ELF-1 (cell line): ENCODE measurements around the gene ZPR1.
"Not testable (repeated sequence)": the region's sequence is repeated elsewhere in the genome, so short reads cannot be mapped to it uniquely, and the experiment has no call there.

Experiments
- DNase-seq: peaks from one replicate; pipeline ENCODE4 v3.0.0-alpha.2; 2016; ENCODE audit warnings: low read depth, low spot score

ZPR1 gene

DNA sequence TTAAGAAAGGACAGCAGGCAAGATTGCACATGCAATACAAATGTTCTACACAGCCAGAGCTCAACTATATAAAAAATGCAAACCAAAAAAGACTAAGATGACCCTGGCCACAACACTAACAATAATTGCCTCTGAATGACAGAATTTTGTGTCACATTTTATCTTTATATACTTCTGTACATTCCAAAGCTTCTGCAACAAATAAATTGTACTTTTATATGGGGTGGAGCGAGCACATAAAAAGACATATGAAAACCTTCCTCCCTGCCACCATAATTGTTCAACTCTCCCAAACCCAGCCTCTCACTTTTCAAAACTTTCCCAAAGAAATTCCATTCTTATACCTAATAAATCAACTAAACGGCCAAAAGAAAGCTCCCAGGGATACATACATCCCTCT lies 25.7 kb downstream of the ZPR1 start:
- DNase-seq: no peak

DNA sequence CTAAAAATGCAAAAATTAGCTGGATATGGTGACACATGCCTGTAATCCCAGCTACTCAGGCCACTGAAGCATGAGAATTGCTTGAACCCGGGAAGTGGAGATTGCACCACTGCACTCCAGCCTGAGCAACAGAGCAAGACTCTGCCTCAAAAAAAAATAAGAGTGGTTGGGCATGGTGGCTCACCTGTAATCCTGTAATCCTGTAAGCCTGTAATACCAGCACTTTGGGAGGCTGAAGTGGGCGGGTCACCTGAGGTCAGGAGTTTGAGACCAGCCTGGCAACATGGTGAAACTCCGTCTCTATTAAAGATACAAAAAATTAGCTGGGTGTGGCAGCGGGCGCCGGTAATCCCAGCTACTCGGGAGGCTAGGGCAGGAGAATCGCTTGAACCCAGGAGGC lies 31.8 kb downstream of the ZPR1 start:
- DNase-seq: not testable (repeated sequence)

DNA sequence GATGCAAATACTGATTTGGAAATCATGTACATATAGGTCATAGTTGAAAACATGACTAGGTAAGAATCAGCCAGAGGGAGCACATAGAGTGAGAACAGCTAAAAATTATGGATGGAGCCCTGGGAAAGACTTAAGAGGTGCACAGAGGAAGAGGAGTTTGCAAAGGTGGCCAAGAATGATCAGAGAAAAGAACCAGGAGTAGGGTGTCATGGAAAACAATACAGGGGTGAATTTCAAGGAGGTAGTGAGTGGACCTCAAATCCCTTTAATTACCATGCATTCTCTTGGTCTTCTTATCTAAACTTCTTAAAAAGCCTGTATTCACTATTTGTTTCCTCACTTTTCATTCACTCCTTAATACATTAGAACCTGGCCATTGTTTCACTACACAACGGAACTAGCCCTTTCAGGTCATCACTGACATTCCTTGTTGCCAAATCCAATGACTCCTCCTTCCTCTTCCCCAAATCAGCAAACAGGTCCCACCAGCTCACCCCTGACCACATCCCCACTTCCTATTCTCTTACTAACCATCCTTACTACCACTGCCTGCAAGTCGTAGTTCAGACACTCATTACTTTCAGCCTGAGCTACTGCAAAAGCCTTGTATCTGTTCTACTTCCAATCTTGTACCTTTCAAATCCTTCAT lies 37.6 kb downstream of the ZPR1 start:
- no peak for DNase-seq

DNA sequence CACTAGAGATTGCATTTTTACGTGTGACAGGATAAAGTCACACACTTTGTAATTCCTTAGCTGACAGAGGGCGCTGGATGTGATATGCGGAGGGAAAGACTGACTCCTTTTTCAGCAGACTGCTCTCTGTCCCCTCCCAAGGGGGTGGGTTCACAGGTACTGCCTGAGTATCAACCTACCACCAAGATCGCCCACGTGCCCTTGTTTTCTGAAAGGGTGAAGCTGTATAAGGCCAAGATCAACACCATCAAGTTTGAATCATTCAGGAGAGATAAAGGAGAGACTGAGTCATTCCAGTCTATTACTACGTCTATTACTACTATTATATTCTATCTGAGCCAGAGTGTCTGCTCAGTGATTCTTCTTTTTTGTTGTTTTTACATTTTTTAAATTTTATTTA lies 45.7 kb downstream of the ZPR1 start:
- no peak for DNase-seq

DNA sequence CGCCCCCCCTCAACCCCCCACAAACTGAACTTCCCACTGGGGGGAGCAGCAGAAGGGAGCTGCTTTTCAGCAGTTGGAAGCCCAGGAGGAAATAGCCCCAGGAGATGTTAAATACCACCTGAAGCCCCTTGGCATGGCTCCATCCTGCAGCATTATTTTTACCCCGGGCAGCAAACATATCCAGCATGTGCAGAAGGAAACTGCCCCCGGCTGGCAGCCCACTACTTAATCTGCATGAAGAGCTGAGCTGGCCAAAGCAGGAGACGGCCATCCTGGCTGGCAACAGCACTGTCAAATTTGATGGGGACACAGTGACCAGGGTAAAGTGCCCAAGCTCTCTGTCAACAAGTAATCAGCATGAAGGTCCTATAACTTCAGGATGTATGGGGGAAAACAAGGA lies 47.1 kb downstream of the ZPR1 start:
- no peak for DNase-seq

DNA sequence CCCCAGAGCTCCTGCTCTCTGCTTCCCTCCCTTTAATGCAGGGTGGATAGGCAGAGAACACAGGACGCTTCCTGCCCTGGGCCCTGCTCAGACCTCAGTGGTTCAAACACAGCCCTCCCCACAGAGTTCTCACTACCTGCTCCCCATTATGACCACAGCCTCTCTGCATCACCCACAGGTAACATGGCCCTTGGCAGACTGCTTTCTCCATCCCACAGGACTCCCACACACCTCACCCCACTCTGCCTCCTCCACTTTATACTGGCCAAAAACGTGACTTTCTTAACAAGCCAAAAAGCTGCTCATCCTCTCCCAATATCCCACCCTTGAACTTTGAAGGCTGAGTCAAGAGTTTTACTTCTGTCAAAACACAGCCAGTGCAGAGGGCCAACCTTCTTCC lies 48.8 kb downstream of the ZPR1 start:
- no peak for DNase-seq

DNA sequence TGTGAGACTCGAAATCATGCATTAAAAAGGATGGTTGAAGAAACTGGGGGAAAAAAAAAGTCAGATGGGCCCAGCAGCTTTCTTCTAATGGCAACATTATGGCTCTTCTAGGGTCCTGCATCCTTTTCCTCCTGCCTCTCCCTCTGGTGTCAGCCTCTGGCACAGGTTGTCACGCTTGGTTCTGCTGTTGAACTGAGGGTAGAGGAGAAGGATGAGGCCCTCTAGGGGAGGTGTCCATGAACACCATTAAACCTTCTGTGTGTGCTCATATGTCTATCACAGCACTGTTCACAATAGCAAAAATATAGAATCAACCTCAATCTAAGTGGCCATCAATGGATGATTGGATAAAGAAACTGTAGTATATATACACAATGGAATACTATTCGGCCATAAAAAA lies 51.1 kb downstream of the ZPR1 start:
- DNase-seq: peak; percentile 25

DNA sequence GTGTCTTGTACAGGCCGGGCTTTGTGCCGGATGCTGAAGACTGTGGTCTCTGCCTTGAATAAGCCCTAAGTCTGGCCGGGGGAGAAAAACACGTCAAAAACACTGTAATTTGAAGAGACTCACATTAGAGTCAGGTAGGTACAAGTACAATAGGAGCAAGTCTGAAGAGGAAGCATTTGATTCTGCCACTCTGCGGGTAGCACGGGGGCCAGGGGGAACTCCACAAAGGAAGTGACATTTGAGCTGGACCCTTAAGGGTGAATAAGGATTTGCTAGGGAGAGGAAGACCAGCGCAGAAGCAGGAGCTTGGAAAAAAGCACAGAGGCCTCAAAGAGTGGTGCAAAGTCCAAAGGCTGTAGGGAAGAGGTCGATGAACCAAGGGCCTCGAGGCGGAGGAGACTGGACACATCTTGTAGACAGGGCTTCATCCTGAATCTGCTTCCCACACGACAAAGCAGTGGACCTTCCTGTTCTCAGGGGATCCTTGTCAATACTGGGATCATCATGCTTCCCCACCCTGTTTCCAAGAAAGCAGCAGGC lies 53.8 kb downstream of the ZPR1 start:
- no peak for DNase-seq

DNA sequence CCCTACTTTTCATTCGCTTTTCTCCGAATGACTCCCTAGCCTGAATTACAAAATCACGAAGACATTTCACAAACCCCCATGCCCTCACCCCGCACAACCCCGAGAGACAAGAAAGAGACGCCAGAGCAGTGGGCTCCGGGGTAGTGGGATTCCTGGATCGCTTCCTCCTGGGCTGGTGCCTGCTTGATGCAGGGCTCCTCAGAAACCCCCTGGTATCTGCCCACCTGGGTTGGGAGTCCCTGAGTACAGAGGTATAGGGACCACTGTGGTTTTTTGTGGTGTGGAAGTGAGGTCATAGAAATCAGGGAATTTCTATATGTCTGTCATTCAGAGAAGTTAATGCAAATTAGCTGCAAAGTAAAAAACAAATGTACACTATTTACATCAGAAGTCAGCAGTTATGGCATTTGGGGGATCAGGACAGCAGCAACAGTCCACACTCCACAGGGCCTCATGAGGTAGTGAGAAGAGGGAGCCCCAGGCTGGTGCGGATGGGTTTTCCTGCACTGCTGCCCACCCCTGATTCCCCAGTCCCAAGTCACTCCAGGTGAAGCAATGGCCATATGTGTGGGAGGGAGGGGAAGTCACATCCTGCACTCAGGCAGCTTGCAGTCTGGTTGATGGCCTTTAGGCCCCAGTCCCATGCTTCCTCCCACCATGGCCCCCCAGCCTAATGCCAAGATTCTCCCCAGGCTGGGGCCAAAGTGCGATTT lies 54.6 kb downstream of the ZPR1 start:
- no peak for DNase-seq

DNA sequence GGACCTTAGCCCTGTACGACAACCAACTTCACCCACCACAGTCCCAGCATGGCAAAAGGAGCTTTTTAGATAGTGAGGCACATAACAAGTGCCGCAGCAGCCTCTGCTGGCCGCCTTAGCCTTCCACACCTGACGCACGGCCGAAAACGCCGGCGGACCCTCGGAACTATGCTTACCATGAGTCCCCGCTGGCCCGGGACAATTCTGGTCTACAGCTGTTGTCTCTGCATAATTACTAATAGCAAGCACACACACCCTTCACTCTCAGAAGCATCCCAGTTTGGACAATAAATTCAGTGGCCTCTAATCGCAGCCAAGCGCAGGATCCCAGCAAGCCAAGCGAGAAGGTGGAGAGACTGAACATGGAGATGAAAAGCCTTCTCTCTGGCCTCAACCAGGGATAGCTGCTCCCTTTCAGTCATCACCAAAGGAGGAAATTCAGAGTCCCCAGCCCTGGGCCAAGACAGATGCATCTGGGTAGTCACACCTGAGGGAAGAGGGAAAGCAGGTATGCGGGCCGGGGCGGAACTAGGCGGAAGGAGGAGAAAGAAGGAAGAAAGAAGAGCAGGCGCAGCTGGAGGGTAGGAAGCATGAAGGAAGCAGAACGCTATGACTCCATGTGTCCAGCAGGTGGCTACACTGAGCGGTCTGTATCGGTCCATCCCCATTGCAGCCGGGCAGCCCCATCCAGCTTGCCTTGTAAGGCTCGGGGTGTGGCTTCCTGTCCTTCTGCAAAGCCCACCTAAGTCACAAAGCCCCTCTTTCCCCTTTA lies 55.4 kb downstream of the ZPR1 start:
- DNase-seq: peak; percentile 89

DNA sequence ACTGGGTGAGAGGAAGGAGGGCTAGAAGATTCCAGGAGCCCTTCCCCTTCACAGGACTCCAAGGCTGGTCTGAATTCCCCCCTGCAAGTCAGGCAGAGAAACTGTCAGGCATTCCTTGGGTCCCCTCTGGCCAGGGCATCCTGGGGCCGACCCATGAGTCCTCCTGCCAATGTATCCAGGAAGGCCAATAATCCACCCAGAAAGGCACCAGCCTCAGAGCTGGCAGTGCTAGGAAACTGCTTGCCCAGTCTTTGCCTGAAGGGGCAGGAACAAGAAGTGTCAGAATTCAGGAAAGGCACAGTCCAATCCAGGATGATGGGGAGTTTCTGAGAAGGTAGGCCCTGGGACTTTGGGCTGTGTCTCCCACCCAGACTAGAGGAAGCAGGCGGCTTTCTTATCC lies 56.0 kb downstream of the ZPR1 start:
- DNase-seq: no peak

DNA sequence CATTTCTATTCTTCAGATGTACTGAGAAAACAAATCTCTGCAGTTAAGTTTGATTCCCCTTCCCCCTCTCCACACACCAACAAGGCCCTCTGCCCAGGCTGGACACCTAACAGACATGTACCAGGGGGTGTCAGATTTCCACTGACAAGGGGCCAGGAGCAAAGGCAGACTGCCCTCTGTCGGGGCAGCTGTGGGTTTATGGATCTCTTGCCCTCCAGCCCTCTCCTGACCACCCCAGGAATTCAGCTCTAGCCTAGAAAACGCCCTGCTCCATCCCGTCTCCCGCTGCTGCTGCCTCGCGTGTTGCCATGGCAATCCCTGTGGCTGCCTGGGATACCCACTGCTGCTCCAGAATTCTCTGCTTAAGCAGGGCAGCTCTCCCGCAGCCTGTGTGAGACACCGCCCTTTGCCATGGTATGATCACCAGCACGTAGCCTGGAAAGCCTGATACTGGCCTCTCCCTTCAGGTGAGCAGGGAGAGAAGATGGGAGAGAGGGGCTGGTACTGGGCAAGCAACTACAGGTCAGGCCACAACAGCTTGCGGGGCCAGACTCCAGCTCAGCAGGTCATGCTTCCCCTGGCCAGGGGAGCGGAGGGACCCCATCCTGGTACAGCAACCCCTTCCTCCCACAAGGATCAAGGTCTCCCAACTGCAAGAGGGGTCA lies 56.6 kb downstream of the ZPR1 start:
- peak; percentile 85 for DNase-seq

DNA sequence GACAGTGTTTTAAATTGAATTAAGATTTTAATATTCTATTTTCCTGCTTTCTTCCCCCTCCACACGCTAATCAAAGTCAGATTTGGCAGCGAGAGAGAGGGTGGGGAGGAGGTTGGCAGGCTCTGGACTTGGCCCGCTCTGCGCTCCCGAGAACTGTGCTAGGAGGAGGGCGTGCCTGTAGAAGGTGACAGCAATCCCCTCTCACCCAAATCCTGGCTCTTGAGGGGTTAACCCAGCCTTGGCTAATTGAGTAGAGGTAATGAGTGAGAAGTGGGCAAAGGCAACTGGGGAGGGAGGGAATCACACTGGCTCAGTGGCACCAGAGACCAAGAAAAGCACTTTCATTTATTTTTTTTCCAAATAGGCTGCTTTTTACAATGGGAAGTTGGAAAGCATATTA lies 57.2 kb downstream of the ZPR1 start:
- no peak for DNase-seq

DNA sequence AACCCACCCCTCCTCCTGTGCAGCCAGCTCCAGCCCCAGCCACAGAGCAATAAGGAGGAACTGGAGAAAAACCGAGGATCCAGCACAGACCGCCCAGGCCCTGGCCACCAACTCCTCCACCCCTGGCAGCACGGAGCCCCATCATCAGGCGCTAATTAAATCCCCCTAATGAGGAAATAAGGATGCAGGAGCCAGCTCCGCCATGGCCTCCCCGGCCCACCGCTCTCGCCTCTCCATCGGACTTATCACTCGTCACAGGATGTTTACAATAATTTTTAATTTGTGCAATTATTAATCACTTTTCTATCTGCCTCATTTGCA lies 57.6 kb downstream of the ZPR1 start:
- DNase-seq: no peak

DNA sequence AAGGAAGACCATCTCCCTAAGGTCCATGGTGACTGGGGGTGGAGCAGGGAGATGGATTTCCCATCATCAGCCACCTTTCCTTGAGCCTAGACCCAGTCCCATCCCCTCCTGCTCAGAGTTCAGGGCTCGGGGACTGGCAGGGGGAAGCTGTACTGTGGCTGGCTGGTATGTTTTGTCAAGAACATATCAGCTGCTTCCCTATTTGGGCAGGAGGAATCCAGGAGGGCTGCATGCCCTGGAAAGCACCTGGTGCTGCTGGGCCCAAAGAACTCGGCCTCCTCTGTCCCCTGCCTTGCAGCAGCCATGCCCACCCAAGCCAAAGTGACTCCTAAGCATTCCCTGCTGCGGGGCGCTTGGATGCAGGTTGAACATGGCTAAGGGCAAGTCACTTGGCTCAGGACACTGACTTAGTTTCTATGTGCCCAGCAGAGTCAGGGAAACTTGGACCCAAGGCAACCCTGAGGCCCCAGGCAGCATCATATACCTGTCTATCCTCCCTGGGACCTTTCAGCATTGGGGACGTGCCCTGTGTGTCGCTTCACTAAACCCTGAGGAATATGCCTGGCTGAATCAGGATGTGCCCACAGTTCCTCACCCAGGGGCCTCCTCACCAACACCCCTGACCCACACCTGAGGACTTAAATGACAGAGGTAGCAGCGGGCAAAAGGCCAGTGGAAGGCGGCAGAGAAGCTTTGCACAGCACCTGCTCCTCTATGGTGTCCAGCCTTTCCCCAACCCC lies 58.2 kb downstream of the ZPR1 start:
- DNase-seq: no peak

DNA sequence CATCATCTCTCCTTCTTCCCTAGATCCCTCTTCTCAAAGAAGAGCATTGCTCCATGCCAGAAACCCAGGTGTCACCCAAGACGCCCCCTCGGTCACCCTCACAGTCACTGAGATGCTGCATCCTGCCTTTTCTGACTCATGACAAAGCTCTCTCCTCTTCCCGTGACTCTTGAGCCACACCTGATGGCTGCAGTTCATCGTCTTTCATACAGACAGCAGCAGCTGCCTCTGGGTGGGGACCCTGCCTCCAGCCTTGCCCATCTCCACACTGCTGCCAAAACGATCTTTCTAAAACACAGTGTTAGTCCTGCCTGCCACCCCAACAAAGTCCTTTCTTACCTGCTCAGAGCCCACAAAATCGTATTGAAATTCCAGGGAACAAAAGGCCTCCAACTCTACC lies 59.8 kb downstream of the ZPR1 start:
- no peak for DNase-seq

DNA sequence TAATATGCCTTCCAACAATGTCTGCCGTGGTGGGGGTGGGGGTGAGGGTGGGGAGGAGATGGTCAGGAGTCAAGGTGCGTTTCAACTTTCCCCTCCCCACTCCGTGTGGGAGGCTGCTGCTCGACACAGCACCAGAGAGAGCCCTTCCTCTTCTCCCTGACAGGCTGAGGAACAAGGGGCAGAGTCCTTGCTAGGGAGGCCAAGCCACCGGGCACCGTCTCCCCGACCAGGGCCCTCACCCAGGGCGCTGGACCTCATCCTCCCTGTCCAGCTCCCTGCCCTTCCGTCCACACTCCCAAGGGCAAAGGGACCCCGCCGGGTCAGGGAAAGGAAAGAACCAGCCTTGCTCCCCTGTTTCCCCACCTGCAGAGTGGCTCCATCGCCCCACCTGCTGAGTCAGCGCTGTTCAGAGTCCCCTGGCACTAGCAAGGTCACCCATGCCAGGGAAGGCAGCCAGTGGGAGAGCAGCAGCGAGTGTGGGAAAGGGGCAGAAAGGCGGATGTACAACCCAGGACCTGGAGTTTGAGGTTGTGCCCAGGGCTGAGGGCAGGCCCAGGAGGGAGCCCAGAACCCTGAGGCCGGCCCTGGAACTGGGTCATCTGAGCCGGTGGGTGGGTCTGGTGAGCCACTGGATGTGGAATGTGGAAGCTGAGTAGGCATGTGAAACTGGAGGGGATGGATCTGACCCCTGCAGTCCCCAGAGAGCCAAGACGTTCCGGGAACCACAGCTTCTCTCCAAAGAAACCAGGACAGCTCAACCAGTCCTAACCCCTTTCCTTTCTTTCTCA lies 62.2 kb downstream of the ZPR1 start:
- DNase-seq: peak; percentile 58

DNA sequence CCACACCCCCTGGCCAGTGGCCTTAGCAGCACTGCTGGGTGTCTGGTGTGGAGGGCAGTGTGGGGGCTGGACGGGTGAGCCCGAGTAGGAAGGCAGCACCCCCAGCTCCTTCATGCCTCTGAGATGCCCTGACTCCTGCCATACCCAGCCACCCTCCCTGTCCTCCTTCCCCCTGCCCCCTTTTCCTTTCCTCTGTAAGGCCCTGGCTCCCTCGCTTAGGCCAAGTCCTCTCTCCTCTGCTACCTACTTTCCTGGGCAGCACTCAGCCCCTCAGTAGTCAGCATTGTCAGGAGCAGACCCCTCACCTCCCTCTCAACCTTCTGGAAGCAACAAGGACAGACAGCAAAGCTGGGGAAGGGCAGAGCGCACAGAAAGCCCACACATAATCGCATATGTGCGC lies 63.0 kb downstream of the ZPR1 start:
- no peak for DNase-seq
